ENCODE results near the gene JPH3. TPM values are rescaled to one million over a fixed set of nuclear protein-coding genes. Genes with fewer than 3 reads are reported as not detected.

The JPH3 gene
- polyA plus RNA-seq, 1 donor from 2014 or later, result 22.2 TPM

DNA sequence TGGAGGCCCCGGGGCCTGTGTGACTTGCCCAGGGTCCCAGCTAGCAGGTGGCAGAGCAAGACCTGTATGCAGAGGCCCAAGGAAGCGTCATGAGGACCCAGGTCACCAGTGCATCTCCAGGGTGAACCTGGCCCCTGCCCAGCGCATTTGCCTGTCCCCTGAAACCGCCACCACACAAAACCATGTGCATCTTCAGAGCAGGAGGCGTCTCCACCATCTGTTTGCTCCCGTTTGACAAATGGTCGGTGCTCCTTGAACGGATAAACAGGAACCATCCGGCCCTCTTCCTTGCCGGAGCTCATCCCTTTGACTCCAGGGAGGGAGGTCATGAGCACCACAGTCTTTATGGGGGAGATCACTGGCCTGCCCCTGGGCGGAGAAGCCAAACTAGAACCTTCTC, 62.5 kb downstream of the JPH3 start:
- Histone ChIP-seq H3K79me2 (replicated peaks; ENCODE audit: insufficient read depth, low read length) (no peaks in the 10 kb centered on the region), H2AFZ (ENCODE audit: low read depth, low read length) (no peak overlapping the region), H3K9me3 (ENCODE audit: low read length) (no peaks in the 10 kb centered on the region)

DNA sequence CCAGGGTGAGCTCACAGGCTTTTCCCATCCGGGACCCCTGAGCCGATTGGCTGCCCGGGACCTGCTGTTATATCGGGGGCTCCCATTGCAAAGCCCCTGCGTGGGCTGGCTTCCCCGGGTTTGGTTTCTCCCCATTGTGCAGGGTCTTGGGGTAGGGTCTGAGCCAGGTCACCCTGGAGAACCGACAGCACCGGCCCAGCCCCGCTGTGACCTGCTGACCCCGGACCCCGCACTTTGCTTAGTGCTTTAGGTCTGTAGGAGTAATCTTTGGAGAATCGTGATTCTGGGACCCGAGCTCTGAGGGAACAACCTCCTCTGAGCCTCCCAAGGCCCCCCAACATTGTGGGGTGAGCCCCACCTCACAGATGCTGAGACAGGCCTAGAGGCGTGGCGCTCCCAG, 62.9 kb downstream of the JPH3 start:
- Histone ChIP-seq H3K9ac (ENCODE audit: low read length) (no peak overlapping the region), H3K9me2 (ENCODE audit: insufficient read depth, low read length) (no peaks in the 10 kb centered on the region), H3K9me3 (ENCODE audit: low read length) (no peaks in the 10 kb centered on the region), H3K4me2 (ENCODE audit: low read length) (no peak overlapping the region), H3K36me3 (ENCODE audit: insufficient read depth, low read length) (no peaks in the 10 kb centered on the region), H3F3A (ENCODE audit: insufficient read depth, low read length, poor library complexity, severe bottlenecking) (no peaks in the 10 kb centered on the region), H3K79me2 (replicated peaks; ENCODE audit: insufficient read depth, low read length) (no peaks in the 10 kb centered on the region), H3K27me3 (ENCODE audit: insufficient read depth, low read depth, low read length) (no peaks in the 10 kb centered on the region), H4K20me1 (ENCODE audit: insufficient read depth) (no peaks in the 10 kb centered on the region), H3K27ac (ENCODE audit: low read length) (no peak overlapping the region), H2AFZ (ENCODE audit: low read depth, low read length) (no peak overlapping the region), H3K4me3 (ENCODE audit: low read length) (no peak overlapping the region)
- TF ChIP-seq POLR2AphosphoS5 (IDR thresholded peaks at IDR 0.05) (no peak), EZH2 (IDR thresholded peaks at IDR 0.05; ENCODE audit: borderline replicate concordance, insufficient read depth, low read length, poor library complexity, severe bottlenecking) (no peak)

More for the DNA sequence above, 62.5 kb downstream of the JPH3 start:
- no peak for TF ChIP-seq RAD21 (conservative IDR thresholded peaks at IDR 0.05)
- no peak for TF ChIP-seq MXI1 (conservative IDR thresholded peaks at IDR 0.05; ENCODE audit: poor library complexity, severe bottlenecking)
- TF ChIP-seq, protein P1, sequence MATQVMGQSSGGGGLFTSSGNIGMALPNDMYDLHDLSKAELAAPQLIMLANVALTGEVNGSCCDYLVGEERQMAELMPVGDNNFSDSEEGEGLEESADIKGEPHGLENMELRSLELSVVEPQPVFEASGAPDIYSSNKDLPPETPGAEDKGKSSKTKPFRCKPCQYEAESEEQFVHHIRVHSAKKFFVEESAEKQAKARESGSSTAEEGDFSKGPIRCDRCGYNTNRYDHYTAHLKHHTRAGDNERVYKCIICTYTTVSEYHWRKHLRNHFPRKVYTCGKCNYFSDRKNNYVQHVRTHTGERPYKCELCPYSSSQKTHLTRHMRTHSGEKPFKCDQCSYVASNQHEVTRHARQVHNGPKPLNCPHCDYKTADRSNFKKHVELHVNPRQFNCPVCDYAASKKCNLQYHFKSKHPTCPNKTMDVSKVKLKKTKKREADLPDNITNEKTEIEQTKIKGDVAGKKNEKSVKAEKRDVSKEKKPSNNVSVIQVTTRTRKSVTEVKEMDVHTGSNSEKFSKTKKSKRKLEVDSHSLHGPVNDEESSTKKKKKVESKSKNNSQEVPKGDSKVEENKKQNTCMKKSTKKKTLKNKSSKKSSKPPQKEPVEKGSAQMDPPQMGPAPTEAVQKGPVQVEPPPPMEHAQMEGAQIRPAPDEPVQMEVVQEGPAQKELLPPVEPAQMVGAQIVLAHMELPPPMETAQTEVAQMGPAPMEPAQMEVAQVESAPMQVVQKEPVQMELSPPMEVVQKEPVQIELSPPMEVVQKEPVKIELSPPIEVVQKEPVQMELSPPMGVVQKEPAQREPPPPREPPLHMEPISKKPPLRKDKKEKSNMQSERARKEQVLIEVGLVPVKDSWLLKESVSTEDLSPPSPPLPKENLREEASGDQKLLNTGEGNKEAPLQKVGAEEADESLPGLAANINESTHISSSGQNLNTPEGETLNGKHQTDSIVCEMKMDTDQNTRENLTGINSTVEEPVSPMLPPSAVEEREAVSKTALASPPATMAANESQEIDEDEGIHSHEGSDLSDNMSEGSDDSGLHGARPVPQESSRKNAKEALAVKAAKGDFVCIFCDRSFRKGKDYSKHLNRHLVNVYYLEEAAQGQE (IDR thresholded peaks at IDR 0.05; ENCODE audit: borderline replicate concordance), result no peak
- no peak for TF ChIP-seq EP300 (conservative IDR thresholded peaks at IDR 0.05; ENCODE audit: poor library complexity, severe bottlenecking)
- TF ChIP-seq TAF1 (IDR thresholded peaks at IDR 0.05; ENCODE audit: low read depth), result no peak
- no peaks in the 10 kb centered on the region for H3F3A ChIP-seq (ENCODE audit: insufficient read depth, low read length, poor library complexity, severe bottlenecking)
- H3K9ac ChIP-seq (ENCODE audit: low read length), result no peak overlapping the region
- no peaks in the 10 kb centered on the region for H3K36me3 ChIP-seq (ENCODE audit: insufficient read depth, low read length)
- H3K9me2 ChIP-seq (ENCODE audit: insufficient read depth, low read length), result no peaks in the 10 kb centered on the region
- no peaks in the 10 kb centered on the region for H4K20me1 ChIP-seq (ENCODE audit: insufficient read depth)
- H3K27ac ChIP-seq (ENCODE audit: low read length), result no peak overlapping the region
- H3K27me3 ChIP-seq (ENCODE audit: insufficient read depth, low read depth, low read length), result no peaks in the 10 kb centered on the region
- no peak overlapping the region for H3K4me3 ChIP-seq (ENCODE audit: low read length)
- no peak overlapping the region for H3K4me2 ChIP-seq (ENCODE audit: low read length)

DNA sequence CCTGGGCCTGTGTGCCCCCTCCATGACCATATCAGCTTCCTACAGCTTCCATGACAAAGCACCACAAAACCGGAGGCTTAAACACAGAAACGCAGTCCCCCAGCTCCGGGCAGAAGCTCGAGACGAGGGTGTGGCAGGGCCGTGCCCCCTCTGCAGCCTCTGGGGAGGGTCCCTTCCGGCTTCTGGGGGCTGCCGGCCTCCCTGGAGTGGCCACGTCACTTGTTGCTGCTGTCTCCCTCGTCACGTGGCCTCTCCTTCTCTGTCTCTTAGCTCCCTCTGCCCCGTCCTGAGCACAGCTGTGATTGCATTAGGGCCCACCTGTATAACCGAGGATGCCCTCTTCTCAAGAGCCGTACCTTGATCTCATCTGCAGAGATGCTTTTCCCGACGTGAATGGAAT, 64.6 kb downstream of the JPH3 start:
- Histone ChIP-seq H3K9me3 (ENCODE audit: low read length) (no peaks in the 10 kb centered on the region), H3K9me2 (ENCODE audit: insufficient read depth, low read length) (no peaks in the 10 kb centered on the region), H3K27me3 (ENCODE audit: insufficient read depth, low read depth, low read length) (no peaks in the 10 kb centered on the region), H3F3A (ENCODE audit: insufficient read depth, low read length, poor library complexity, severe bottlenecking) (no peaks in the 10 kb centered on the region), H3K36me3 (ENCODE audit: insufficient read depth, low read length) (no peaks in the 10 kb centered on the region), H3K9ac (ENCODE audit: low read length) (no peak overlapping the region), H3K27ac (ENCODE audit: low read length) (no peak overlapping the region), H3K79me2 (replicated peaks; ENCODE audit: insufficient read depth, low read length) (no peaks in the 10 kb centered on the region), H3K4me2 (ENCODE audit: low read length) (no peak overlapping the region), H2AFZ (ENCODE audit: low read depth, low read length) (no peak overlapping the region), H3K4me3 (ENCODE audit: low read length) (no peak overlapping the region), H4K20me1 (ENCODE audit: insufficient read depth) (no peaks in the 10 kb centered on the region)
- TF ChIP-seq POLR2AphosphoS5 (IDR thresholded peaks at IDR 0.05) (no peak), EZH2 (IDR thresholded peaks at IDR 0.05; ENCODE audit: borderline replicate concordance, insufficient read depth, low read length, poor library complexity, severe bottlenecking) (no peak), SMC3 (conservative IDR thresholded peaks at IDR 0.05; ENCODE audit: poor library complexity) (no peak), EP300 (conservative IDR thresholded peaks at IDR 0.05; ENCODE audit: poor library complexity, severe bottlenecking) (no peak), RAD21 (conservative IDR thresholded peaks at IDR 0.05) (no peak), MXI1 (conservative IDR thresholded peaks at IDR 0.05; ENCODE audit: poor library complexity, severe bottlenecking) (no peak), TAF1 (IDR thresholded peaks at IDR 0.05; ENCODE audit: low read depth) (no peak)
- TF ChIP-seq, protein P1 (IDR thresholded peaks at IDR 0.05; ENCODE audit: borderline replicate concordance), result no peak
- TF ChIP-seq, protein P2, sequence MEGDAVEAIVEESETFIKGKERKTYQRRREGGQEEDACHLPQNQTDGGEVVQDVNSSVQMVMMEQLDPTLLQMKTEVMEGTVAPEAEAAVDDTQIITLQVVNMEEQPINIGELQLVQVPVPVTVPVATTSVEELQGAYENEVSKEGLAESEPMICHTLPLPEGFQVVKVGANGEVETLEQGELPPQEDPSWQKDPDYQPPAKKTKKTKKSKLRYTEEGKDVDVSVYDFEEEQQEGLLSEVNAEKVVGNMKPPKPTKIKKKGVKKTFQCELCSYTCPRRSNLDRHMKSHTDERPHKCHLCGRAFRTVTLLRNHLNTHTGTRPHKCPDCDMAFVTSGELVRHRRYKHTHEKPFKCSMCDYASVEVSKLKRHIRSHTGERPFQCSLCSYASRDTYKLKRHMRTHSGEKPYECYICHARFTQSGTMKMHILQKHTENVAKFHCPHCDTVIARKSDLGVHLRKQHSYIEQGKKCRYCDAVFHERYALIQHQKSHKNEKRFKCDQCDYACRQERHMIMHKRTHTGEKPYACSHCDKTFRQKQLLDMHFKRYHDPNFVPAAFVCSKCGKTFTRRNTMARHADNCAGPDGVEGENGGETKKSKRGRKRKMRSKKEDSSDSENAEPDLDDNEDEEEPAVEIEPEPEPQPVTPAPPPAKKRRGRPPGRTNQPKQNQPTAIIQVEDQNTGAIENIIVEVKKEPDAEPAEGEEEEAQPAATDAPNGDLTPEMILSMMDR (IDR thresholded peaks at IDR 0.05; ENCODE audit: poor library complexity, severe bottlenecking), result no peak
